ENCODE measurements around the gene ZMIZ2.

DNA sequence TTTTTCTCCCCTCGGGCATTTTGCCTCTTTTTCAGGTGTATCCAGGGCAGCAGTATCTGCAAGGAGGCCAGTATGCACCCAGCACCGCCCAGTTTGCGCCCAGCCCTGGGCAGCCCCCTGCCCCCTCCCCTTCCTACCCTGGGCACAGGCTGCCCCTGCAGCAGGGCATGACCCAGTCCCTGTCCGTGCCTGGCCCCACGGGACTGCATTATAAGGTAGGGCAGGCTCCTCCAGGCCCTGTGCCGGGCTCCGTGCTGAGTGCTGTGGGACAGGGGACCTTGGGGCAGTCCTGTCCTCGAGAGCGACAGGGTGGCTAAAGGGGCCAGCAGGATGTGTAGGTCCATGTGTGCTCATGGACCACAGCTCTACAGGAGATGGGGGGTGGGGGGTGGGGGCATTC, 10.6 kb downstream of the ZMIZ2 start:
- TF ChIP-seq, protein P1, sequence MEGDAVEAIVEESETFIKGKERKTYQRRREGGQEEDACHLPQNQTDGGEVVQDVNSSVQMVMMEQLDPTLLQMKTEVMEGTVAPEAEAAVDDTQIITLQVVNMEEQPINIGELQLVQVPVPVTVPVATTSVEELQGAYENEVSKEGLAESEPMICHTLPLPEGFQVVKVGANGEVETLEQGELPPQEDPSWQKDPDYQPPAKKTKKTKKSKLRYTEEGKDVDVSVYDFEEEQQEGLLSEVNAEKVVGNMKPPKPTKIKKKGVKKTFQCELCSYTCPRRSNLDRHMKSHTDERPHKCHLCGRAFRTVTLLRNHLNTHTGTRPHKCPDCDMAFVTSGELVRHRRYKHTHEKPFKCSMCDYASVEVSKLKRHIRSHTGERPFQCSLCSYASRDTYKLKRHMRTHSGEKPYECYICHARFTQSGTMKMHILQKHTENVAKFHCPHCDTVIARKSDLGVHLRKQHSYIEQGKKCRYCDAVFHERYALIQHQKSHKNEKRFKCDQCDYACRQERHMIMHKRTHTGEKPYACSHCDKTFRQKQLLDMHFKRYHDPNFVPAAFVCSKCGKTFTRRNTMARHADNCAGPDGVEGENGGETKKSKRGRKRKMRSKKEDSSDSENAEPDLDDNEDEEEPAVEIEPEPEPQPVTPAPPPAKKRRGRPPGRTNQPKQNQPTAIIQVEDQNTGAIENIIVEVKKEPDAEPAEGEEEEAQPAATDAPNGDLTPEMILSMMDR (conservative IDR thresholded peaks at IDR 0.05), result no peak
- TF ChIP-seq EZH2 (IDR thresholded peaks at IDR 0.05; ENCODE audit: low read depth), result no peak
